Neural cell (in vitro differentiated cells): ENCODE measurements around the gene LGALS1.

Experiments used
- CTCF ChIP-seq: fragments of 450-650 bp; IDR thresholded peaks from 2 replicates; pipeline ENCODE4 v1.5.1; 2014; ENCODE audit warnings: antibody characterized with exemption, mild to moderate bottlenecking, moderate library complexity; ENCODE audit not compliant: poor library complexity, severe bottlenecking
- EP300 ChIP-seq: fragments of 450-650 bp; conservative IDR thresholded peaks from 2 replicates; pipeline ENCODE4 v1.6.1; 2014; ENCODE audit warnings: antibody characterized with exemption, mild to moderate bottlenecking, moderate library complexity; ENCODE audit not compliant: poor library complexity, severe bottlenecking
- EZH2 ChIP-seq: fragments of 200-600, 300-800 bp; shearing (Covaris generic), sonication (generic); IDR thresholded peaks from 2 replicates; pipeline ENCODE4 v1.6.1; 2014; ENCODE audit warnings: antibody characterized with exemption, low read length, borderline replicate concordance, mild to moderate bottlenecking; ENCODE audit not compliant: insufficient read depth, poor library complexity, severe bottlenecking
- MXI1 ChIP-seq: fragments of 450-650 bp; conservative IDR thresholded peaks from 2 replicates; pipeline ENCODE4 v1.6.1; 2014; ENCODE audit warnings: antibody characterized with exemption, mild to moderate bottlenecking; ENCODE audit not compliant: poor library complexity, severe bottlenecking
- POLR2AphosphoS5 ChIP-seq: IDR thresholded peaks from 2 replicates; pipeline ENCODE4 v1.6.1; 2012
- RAD21 ChIP-seq: fragments of 450-650 bp; conservative IDR thresholded peaks from 2 replicates; pipeline ENCODE4 v1.6.1; 2014; ENCODE audit warnings: antibody characterized with exemption, mild to moderate bottlenecking, moderate library complexity
- REST ChIP-seq: IDR thresholded peaks from 2 replicates; pipeline ENCODE4 v1.6.1; 2012; ENCODE audit warnings: borderline replicate concordance
- TAF1 ChIP-seq: IDR thresholded peaks from 2 replicates; pipeline ENCODE4 v1.6.1; 2012; ENCODE audit warnings: low read depth

DNA sequence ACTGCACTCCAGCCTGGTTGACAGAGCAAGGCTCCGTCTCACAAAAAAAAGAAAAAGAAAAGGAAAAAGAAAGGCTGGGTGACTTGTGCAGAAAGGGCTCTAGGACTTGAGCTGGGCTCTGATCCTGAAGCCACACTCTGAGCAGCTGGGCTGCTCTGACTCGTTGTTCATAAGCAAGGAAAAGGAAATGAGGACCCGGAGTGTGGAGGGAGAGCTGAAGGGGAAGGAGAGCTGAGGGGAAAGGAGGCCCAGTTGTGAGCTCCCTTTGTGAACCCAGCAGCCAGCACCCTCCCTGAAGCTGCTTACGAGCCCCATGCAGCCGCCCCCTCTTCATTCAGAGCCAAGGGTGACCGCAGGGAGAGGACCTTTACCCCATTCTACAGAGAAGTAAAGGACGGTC lies 48.3 kb upstream of the LGALS1 start:
- no peak for TF ChIP-seq POLR2AphosphoS5
- TF ChIP-seq EP300 = no peak
- TF ChIP-seq CTCF = no peak
- TF ChIP-seq EZH2 = no peak
- no peak for TF ChIP-seq MXI1
- no peak for TF ChIP-seq RAD21
- no peak for TF ChIP-seq REST
- no peak for TF ChIP-seq TAF1
